ENCODE measurements around the gene GJD4. TPM values are rescaled to one million over a fixed set of nuclear protein-coding genes. Genes with fewer than 3 reads are reported as not detected.

Gene GJD4
- total RNA-seq, 1 experiment from 2014 or later: 0.18 TPM

DNA sequence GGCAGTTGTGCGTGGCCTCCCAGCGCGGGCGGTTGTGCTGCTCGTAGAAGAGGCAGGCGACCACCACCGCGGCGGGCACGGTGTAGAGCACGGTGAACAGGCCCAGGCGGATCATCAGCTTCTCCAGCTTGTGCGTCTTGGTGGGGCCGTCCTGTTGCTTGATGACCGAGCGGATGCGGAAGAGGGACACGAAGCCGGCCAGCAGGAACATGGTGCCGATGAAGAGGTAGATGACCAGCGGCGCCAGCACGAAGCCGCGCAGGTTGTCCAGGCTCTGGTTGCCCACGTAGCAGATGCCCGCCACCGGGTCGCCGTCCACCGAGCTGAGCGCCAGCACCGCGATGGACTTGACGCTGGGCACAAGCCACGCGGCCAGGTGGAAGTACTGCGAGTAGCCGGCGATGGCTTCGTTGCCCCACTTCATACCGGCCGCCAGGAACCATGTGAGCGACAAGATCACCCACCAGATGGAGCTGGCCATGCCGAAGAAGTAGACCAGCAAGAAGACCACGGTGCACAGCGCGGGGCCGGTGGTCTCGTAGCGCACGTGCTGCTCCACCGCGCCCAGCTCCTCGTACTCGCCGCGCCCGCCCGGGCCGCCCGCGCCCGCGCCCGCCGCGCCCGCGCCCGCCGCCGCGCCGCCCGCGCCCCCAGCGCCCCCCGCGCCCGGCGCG lies 34.7 kb downstream of the GJD4 start:
- Histone ChIP-seq H3K4me1 (peaks cover 3% of the 10 kb centered on the region; the same call in 1 of the 2 replicates), H3K4me3 (ENCODE audit: low read depth, low read length) (peak overlapping the region; percentile 49), H3K36me3 (ENCODE audit: control insufficient read depth, insufficient read depth, low read length) (no peaks in the 10 kb centered on the region), H3K9me3 (no peaks in the 10 kb centered on the region), H3K27me3 (replicated peaks; ENCODE audit: control insufficient read depth, insufficient read depth, low read length) (peaks cover 4% of the 10 kb centered on the region)
- CTCF ChIA-PET: interaction anchor here (1.5 kb wide), 1 partner anchor 1139 kb away, joined by 3 read pairs; no protein-coding TSS in a partner anchor
- H3K36me3 Mint-ChIP-seq (ENCODE audit: insufficient read depth, unreplicated experiment): peaks cover 11% of the 10 kb centered on the region
- TF ChIP-seq, protein P1, sequence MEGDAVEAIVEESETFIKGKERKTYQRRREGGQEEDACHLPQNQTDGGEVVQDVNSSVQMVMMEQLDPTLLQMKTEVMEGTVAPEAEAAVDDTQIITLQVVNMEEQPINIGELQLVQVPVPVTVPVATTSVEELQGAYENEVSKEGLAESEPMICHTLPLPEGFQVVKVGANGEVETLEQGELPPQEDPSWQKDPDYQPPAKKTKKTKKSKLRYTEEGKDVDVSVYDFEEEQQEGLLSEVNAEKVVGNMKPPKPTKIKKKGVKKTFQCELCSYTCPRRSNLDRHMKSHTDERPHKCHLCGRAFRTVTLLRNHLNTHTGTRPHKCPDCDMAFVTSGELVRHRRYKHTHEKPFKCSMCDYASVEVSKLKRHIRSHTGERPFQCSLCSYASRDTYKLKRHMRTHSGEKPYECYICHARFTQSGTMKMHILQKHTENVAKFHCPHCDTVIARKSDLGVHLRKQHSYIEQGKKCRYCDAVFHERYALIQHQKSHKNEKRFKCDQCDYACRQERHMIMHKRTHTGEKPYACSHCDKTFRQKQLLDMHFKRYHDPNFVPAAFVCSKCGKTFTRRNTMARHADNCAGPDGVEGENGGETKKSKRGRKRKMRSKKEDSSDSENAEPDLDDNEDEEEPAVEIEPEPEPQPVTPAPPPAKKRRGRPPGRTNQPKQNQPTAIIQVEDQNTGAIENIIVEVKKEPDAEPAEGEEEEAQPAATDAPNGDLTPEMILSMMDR (IDR thresholded peaks at IDR 0.05; ENCODE audit: insufficient read depth in 1 of 2, low read depth in 1 of 2, low read length in 1 of 2, severe bottlenecking in 1 of 2, unreplicated experiment in 1 of 2): no peak
- H3K27ac Mint-ChIP-seq (ENCODE audit: unreplicated experiment): no peak overlapping the region
- H3K27me3 Mint-ChIP-seq (ENCODE audit: insufficient read depth, unreplicated experiment): peaks cover 12% of the 10 kb centered on the region
- intact Hi-C loops (cut with micrococcal nuclease; ENCODE audit: unreplicated experiment): loop anchor here (5.0 kb wide), 1 partner anchor 362 kb away; no protein-coding TSS in a partner anchor
- H3K9me3 Mint-ChIP-seq (ENCODE audit: unreplicated experiment): no peaks in the 10 kb centered on the region
- H3K4me3 Mint-ChIP-seq (ENCODE audit: unreplicated experiment): peak overlapping the region; percentile 89
- POLR2A ChIA-PET: no interaction called here
- BruUV-seq (replicated peaks): no TSS peak
- no peak for DNase-seq
- H3K4me1 Mint-ChIP-seq (ENCODE audit: low read depth, unreplicated experiment): no peaks in the 10 kb centered on the region

DNA sequence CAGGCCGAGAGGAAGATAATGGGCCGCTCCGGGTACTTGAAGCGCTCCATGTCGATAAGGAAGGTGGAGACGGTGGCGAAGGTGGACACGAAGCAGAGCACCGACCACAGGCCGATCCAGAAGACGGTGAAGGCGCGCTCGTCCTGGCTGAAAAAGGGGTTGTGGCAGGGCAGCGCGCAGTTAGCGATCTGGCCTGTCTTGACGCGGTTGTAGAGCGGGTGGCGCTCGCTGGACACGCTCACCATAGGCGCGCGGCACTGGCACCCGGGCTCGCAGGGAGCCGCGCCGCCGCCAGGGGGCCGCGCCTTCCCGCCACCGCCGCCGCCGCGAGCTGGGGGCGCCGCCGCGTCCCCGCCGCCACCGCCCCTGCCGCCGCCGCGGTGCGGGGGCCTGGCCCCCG lies 35.3 kb downstream of the GJD4 start:
- H3K36me3 ChIP-seq (ENCODE audit: control insufficient read depth, insufficient read depth, low read length): no peaks in the 10 kb centered on the region
- no TSS peak for BruUV-seq (replicated peaks)
- Mint-ChIP-seq H3K27me3 (ENCODE audit: insufficient read depth, unreplicated experiment) (peaks cover 17% of the 10 kb centered on the region), H3K4me1 (ENCODE audit: low read depth, unreplicated experiment) (no peaks in the 10 kb centered on the region), H3K36me3 (ENCODE audit: insufficient read depth, unreplicated experiment) (peaks cover 11% of the 10 kb centered on the region), H3K9me3 (ENCODE audit: unreplicated experiment) (no peaks in the 10 kb centered on the region), H3K4me3 (ENCODE audit: unreplicated experiment) (peak overlapping the region; percentile 89), H3K27ac (ENCODE audit: unreplicated experiment) (no peak overlapping the region)
- peaks cover 3% of the 10 kb centered on the region; the same call in 1 of the 2 replicates for H3K4me1 ChIP-seq
- intact Hi-C loops (cut with micrococcal nuclease; ENCODE audit: unreplicated experiment): no loop called here
- peak; percentile 70 to 85 for DNase-seq
- no peaks in the 10 kb centered on the region for H3K9me3 ChIP-seq
- POLR2A ChIA-PET: no interaction called here
- peaks cover 4% of the 10 kb centered on the region for H3K27me3 ChIP-seq (replicated peaks; ENCODE audit: control insufficient read depth, insufficient read depth, low read length)
- CTCF ChIA-PET: interaction anchor here (0.6 to 1.5 kb wide), 3 partner anchors 45 to 1139 kb away, joined by 3 to 5 read pairs (median 3); no protein-coding TSS in a partner anchor
- TF ChIP-seq, protein P1 (IDR thresholded peaks at IDR 0.05; ENCODE audit: insufficient read depth in 1 of 2, low read depth in 1 of 2, low read length in 1 of 2, severe bottlenecking in 1 of 2, unreplicated experiment in 1 of 2): peak; percentile 25 to 60
- H3K4me3 ChIP-seq (ENCODE audit: low read depth, low read length): peak overlapping the region; percentile 49

DNA sequence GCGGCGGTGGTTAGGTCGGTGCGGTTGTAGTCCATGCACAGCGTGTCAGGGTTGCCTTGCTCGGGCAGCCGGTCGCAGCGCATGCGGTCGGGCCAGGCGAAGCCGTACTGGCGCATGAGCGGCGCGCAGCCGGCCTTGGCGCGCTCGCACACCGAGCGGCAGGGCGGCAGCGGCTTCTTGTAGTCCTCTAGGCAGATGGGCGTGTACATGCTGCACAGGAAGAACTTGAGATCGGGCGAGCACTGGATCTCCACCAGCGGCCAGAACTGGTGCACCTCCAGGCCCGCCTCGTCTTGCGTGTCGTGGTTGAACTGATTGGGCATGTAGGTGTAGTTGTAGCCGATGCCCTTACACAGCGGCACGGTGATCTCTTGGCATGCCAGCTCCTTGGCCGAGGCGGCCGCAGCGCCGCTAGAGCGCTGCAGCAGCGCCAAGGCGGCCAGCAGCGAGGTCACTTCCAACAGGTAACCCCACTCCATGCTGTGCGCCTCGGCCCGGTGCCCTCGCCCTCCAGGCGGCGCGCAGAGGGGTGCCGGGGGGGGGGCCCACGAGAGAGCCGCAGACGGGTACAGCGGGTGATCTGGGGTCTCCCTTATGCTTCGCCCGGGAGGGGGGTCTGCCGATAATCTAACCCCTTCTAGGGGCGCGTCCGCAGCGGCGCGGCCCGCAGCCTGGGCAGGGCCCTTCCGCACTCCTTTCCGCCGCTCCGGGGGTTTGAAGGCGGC lies 36.0 kb downstream of the GJD4 start:
- no peaks in the 10 kb centered on the region for H3K9me3 Mint-ChIP-seq (ENCODE audit: unreplicated experiment)
- H3K4me1 ChIP-seq: peaks cover 3% of the 10 kb centered on the region; the same call in 1 of the 2 replicates
- H3K36me3 ChIP-seq (ENCODE audit: control insufficient read depth, insufficient read depth, low read length): no peaks in the 10 kb centered on the region
- TSS peak; percentile 31 for BruUV-seq (replicated peaks)
- ChIA-PET POLR2A (interaction anchor here (0.7 kb wide), 1 partner anchor 130 kb away, joined by 4 read pairs; no protein-coding TSS in a partner anchor), CTCF (interaction anchor here (0.6 to 1.5 kb wide), 3 partner anchors 44 to 1138 kb away, joined by 3 to 5 read pairs (median 3); no protein-coding TSS in a partner anchor)
- no peaks in the 10 kb centered on the region for H3K9me3 ChIP-seq
- H3K27ac Mint-ChIP-seq (ENCODE audit: unreplicated experiment): no peak overlapping the region
- peaks cover 4% of the 10 kb centered on the region for H3K27me3 ChIP-seq (replicated peaks; ENCODE audit: control insufficient read depth, insufficient read depth, low read length)
- TF ChIP-seq, protein P1 (IDR thresholded peaks at IDR 0.05; ENCODE audit: insufficient read depth in 1 of 2, low read depth in 1 of 2, low read length in 1 of 2, severe bottlenecking in 1 of 2, unreplicated experiment in 1 of 2): no peak
- peak overlapping the region; percentile 89 for H3K4me3 Mint-ChIP-seq (ENCODE audit: unreplicated experiment)
- H3K27me3 Mint-ChIP-seq (ENCODE audit: insufficient read depth, unreplicated experiment): peaks cover 17% of the 10 kb centered on the region
- H3K36me3 Mint-ChIP-seq (ENCODE audit: insufficient read depth, unreplicated experiment): peaks cover 11% of the 10 kb centered on the region
- DNase-seq: peak; percentile 84 to 86
- H3K4me3 ChIP-seq (ENCODE audit: low read depth, low read length): peak overlapping the region; percentile 76
- intact Hi-C loops (cut with micrococcal nuclease; ENCODE audit: unreplicated experiment): loop anchor here (1.0 kb wide), 1 partner anchor 140 kb away; no protein-coding TSS in a partner anchor
- H3K4me1 Mint-ChIP-seq (ENCODE audit: low read depth, unreplicated experiment): no peaks in the 10 kb centered on the region
